GM19463 (cell line): ENCODE data around the gene BRIP1.
"Not testable (repeated sequence)": the region's sequence is repeated elsewhere in the genome, so short reads cannot be mapped to it uniquely, and the experiment has no call there.

Source experiments
- ATAC-seq: cut with Tn5 transposase; IDR thresholded peaks from one replicate; pipeline ENCODE4 v1.9.1; 2021; ENCODE audit warnings: mild to moderate bottlenecking, moderate library complexity; ENCODE audit not compliant: unreplicated experiment

BRIP1 gene

GRCh38 chr17:61806081-61806828, 57.1 kb downstream of the BRIP1 start:
- no peak for ATAC-seq

GRCh38 chr17:61805399-61805798, 57.9 kb downstream of the BRIP1 start:
- no peak for ATAC-seq

DNA sequence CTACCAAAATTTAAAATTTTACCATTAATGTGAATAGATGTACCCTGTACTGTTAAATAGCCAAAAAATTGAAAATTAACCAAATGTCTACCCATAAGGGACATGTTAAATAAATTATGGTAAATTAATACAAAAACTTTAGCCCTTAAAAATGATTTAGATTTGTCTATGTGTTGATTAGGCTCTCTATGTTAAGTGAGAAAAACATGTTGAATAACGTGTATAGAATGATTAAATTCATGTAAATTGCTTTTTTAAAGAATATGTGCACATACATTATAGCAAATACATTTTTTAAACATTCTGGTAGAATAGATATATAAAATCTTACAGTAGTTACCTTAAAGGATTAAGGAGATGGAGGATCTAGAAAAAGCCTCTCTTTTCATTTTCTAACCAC, 59.5 kb downstream of the BRIP1 start:
- ATAC-seq = no peak

- ATAC-seq = no peak
Observed at GRCh38 chr17:61803216-61803615, 60.1 kb downstream of the BRIP1 start.

DNA sequence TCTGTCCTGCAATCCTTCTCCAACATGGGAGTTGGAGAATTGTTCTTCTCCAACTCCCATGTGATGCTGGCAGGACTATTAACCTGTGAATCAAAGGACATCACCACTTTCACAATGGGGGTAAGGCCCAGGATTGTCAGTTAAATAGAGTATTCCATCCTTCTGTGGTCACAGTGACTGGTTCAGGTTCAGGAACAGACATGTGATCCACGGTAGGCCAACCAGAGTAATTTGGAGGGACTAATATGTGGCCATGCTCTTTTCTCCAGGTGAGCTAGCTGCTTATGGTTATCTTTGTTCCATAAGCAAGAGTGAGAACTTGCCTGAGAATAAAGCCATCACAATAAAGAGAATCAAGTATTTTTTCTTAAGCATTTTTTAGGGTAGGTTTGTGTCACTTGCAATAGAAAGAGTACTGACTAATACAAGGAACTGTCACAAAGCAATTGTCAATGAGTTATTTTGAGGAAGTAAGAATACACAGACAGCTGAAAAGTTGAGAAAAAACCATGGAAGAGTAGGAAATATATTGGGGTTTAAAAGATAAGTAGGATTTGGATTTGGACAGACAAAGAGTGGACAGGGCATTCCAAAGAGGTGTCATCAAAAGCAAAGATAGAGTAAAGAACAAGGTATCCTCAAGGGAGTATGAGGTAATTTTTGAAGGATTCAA, 63.4 kb downstream of the BRIP1 start:
- ATAC-seq = no peak

DNA sequence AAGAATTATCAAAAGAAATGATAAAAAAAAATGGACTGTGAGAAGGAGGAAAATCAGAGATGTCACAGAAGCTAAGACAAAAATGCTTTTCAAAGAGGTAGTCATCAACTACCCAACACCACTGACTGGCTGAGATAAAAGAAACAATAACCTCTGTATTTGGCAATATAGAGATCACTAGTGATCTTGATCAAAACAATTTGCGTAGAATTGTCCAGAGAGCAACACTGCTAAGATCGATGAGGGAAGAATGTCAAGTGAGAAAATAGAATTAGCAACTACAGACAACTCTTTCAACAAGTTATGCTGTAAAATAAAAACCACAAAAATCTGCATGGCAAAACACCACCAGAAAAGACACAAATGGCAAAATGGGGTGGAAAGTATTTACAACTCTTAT, 66.0 kb downstream of the BRIP1 start:
- ATAC-seq = no peak

- no peak for ATAC-seq
Observed at GRCh38 chr17:61795546-61795945, 67.8 kb downstream of the BRIP1 start.

DNA sequence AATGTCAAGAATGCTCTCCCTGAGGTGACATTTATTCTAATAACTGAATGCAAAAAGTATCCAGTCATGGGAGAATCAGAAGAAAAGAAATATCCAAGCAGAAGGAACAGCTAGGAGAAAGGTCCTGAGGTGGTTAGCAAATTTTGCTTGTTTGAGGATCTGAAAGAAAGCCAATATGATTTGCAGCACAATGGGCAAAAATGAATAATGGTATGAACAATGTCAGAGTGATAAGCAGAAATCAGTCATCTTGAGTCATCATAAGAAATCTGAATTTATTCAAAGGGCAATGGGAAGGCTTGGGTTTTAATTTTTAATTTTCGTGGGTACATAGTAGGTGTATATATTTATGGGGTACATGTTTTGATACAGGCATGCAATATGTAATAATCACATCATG, 68.5 kb downstream of the BRIP1 start:
- ATAC-seq = no peak

DNA sequence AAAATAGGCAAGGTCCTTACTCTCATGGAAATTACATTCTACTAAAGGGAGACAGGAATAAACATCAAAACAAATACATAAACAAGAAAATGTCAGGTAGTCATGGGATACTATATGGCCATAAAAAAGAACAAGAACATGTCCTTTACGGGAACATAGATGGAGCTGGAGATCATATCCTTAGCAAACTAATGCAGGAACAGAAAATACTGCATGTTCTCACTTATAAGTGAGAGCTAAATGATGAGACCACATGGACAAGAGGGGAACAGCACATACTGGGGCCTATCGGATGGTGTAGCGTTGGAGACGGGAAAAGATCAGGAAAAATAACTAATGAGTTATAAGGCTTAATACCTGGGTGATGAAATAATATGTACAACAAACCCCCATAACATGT, 69.1 kb downstream of the BRIP1 start:
- ATAC-seq = no peak

- no peak for ATAC-seq
Observed at GRCh38 chr17:61793565-61793964, 69.8 kb downstream of the BRIP1 start.

GRCh38 chr17:61789872-61790271, 73.5 kb downstream of the BRIP1 start:
- no peak for ATAC-seq

DNA sequence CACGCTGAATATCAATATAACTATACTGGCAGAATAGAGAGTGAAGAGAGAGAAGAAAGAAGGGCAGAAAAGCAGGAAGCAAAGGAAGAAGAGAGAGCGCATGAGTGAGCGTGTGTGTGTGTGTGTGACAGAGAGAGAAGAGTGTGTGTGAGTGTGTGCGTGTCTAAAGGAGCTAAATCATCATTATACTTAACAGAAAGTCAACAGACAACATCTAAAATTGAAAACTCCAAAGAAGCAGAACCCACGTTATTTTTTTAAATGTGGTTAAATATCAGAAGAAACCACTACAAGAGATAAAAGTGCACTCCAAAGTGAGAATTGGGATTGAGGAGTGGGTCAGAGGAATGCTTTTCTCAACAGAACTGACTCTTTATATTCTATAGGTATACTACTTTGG, 77.2 kb downstream of the BRIP1 start:
- ATAC-seq = no peak

DNA sequence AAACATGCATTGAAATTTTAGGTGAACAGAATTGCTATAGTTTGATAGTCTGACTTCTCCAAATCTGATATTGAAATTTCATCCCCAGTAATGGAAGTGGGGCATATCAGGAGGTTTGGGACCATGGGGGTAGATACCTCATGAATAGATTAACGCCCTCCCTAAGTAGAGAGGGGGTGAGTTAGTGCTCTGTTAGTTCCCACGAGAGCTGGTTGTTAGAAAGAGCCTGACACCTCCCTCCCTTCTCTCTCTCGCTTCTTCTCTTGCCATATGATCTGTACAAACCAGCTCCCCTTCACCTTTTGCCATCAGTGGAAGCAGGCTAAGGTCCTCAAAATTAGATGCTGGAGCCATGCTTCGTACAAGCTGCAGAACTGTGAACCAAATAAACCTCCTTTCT, 78.8 kb downstream of the BRIP1 start:
- no peak for ATAC-seq

GRCh38 chr17:61783556-61784304, 79.6 kb downstream of the BRIP1 start:
- ATAC-seq = no peak

- ATAC-seq = no peak
Observed at GRCh38 chr17:61783120-61783519, 80.2 kb downstream of the BRIP1 start.

- ATAC-seq = no peak
Observed at GRCh38 chr17:61782683-61783082, 80.6 kb downstream of the BRIP1 start.

- no peak for ATAC-seq
Observed at GRCh38 chr17:61775364-61775763, 88.0 kb downstream of the BRIP1 start.

GRCh38 chr17:61774724-61775123, 88.6 kb downstream of the BRIP1 start:
- ATAC-seq = no peak

DNA sequence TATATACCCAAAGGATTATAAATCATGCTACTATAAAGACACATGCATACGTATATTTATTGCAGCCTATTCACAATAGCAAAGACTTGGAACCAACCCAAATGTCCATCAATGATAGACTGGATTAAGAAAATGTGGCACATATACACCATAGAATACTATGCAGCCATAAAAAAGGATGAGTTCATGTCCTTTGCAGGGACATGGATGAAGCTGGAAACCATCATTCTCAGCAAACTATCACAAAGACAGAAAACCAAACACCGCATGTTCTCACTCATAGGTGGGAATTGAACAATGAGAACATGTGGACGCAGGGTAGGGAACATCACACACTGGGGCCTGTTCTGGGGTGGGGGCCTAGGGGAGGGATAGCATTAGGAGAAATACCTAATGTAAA, 89.2 kb downstream of the BRIP1 start:
- not testable (repeated sequence) for ATAC-seq

GRCh38 chr17:61770752-61771533, 92.4 kb downstream of the BRIP1 start:
- ATAC-seq = no peak

DNA sequence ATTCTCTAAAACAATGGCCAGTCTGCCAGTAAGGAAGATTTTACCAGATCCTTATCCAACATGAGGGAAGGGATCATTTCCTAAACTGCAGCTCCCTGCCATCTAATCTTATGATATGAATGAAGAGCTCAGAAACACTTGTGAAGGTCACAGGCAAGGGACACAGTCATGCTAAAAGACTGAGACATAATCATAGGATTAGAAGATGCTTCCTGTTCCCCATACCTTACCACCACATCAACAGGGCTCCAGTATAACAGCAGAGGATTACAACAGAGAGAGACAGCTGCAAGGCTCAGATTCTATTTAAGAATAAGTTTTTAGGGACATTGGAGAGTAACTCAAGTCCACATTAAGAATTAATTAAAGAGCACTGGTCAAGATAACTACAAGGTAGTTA, 93.3 kb downstream of the BRIP1 start:
- ATAC-seq = no peak
